Measurements from ENCODE around the gene SH3TC2. TPM values are rescaled to one million over a fixed set of nuclear protein-coding genes. Genes with fewer than 3 reads are reported as not detected.

The SH3TC2 gene
- total and polyA plus RNA-seq, 2 of the 4 experiments (the other 2 are of a cell fraction): 3.4 to 7.9 TPM

DNA sequence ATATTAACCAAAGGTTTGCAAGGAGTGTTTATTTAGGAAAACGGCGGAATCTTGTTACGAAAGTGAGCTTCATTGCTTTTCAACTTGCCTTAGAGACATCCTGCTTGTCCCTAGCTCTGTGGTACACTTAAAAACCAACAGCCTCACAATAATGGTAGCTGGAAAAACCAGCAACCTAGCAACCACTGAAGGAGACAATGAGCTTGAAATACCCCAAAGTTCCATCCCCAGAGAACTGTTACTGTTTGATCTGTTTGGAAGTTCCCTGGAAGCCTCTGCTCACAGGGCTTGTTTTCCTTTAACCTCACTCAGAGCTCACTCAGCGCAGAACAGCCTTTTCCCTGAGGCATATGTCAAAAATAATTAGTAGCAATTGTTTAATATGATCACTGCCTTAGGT, 43.2 kb downstream of the SH3TC2 start:
- Histone ChIP-seq H3K9me3 (ENCODE audit: control insufficient read depth, insufficient read depth, low read length) (no peaks in the 10 kb centered on the region), H3K23ac (ENCODE audit: low read depth, low read length) (peak overlapping the region; percentile 85; the same call in 1 of the 2 replicates), H3K4ac (ENCODE audit: low read depth, low read length) (peak overlapping the region; percentile 17; the same call in 1 of the 2 replicates), H3K9ac (ENCODE audit: low read depth, low read length) (peak overlapping the region; percentile 42), H3K27me3 (ENCODE audit: control insufficient read depth, insufficient read depth, low read length) (no peaks in the 10 kb centered on the region), H2BK15ac (ENCODE audit: low read depth, low read length) (0 out of 3 replicates have a peak overlapping the region, but pooled peaks have one; percentile 15), H3K27ac (ENCODE audit: insufficient read depth, low read length) (peak overlapping the region; percentile 65; the same call in 1 of the 2 replicates), H3K18ac (ENCODE audit: low read depth, low read length) (peak overlapping the region; percentile 89), H3K4me3 (ENCODE audit: insufficient read depth, low read depth, low read length) (no peak overlapping the region), H4K20me1 (ENCODE audit: insufficient read depth, low read length) (no peaks in the 10 kb centered on the region), H3K79me1 (ENCODE audit: low read depth in 1 of 2, low read length in 2 of 2) (no peaks in the 10 kb centered on the region), H3K4me2 (ENCODE audit: low read depth, low read length) (peak overlapping the region; percentile 72), H2AK5ac (ENCODE audit: low read depth, low read length) (no peak overlapping the region), H2BK120ac (ENCODE audit: low read depth, low read length) (peak overlapping the region; percentile 82), H4K5ac (ENCODE audit: low read depth, low read length) (peak overlapping the region; percentile 77; the same call in 1 of the 2 replicates), H3K14ac (replicated peaks; ENCODE audit: low read depth, low read length) (peak overlapping the region; percentile 99), H4K91ac (ENCODE audit: insufficient read depth, low read depth, low read length) (peak overlapping the region; percentile 13; the same call in 1 of the 2 replicates), H2AFZ (replicated peaks; ENCODE audit: low read length, poor library complexity) (peak overlapping the region; percentile 26), H3K56ac (ENCODE audit: extremely low read depth, insufficient read depth, low read length) (no peak overlapping the region), H3K4me1 (ENCODE audit: control insufficient read depth, insufficient read depth, low read length) (peaks cover 12% of the 10 kb centered on the region), H3K36me3 (ENCODE audit: control insufficient read depth, insufficient read depth, low read length) (no peaks in the 10 kb centered on the region), H4K8ac (ENCODE audit: low read depth in 2 of 2, low read length in 2 of 2) (peak overlapping the region; percentile 4 to 61; a peak in 1 of 4 replicates), H2AK9ac (replicated peaks; ENCODE audit: low read depth, low read length, poor library complexity) (no peak overlapping the region), H2BK5ac (ENCODE audit: low read depth, low read length, poor library complexity, severe bottlenecking) (no peak overlapping the region), H2BK20ac (ENCODE audit: low read depth, low read length) (peak overlapping the region; percentile 82), H3K9me1 (ENCODE audit: insufficient read depth, low read length) (peaks cover 7% of the 10 kb centered on the region; the same call in 1 of the 2 replicates)
- DNase-seq (peak; percentile 15), ATAC-seq (ENCODE audit: low read depth) (peak; percentile 40)
- dilution Hi-C loops (cut with HindIII; ENCODE audit: low sequenced_read_pairs, unreplicated experiment): no loop called here
- TF ChIP-seq SMC3 (IDR thresholded peaks at IDR 0.05; ENCODE audit: low read depth, low read length): no peak
- TF ChIP-seq, protein P1, sequence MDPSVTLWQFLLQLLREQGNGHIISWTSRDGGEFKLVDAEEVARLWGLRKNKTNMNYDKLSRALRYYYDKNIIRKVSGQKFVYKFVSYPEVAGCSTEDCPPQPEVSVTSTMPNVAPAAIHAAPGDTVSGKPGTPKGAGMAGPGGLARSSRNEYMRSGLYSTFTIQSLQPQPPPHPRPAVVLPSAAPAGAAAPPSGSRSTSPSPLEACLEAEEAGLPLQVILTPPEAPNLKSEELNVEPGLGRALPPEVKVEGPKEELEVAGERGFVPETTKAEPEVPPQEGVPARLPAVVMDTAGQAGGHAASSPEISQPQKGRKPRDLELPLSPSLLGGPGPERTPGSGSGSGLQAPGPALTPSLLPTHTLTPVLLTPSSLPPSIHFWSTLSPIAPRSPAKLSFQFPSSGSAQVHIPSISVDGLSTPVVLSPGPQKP (IDR thresholded peaks at IDR 0.05; ENCODE audit: borderline replicate concordance, low read depth, low read length): no peak
- TF ChIP-seq MXI1 (IDR thresholded peaks at IDR 0.05; ENCODE audit: borderline replicate concordance, low read depth, low read length): no peak
- TF ChIP-seq NFE2L2 (IDR thresholded peaks at IDR 0.05; ENCODE audit: low read depth, low read length): no peak
- no peak for TF ChIP-seq BHLHE40 (IDR thresholded peaks at IDR 0.05; ENCODE audit: low read depth, low read length)
- no peak for TF ChIP-seq CEBPB (IDR thresholded peaks at IDR 0.05; ENCODE audit: low read depth, low read length)
- no peak for TF ChIP-seq USF2 (IDR thresholded peaks at IDR 0.05; ENCODE audit: low read depth, low read length)
- no peak for TF ChIP-seq MAZ (IDR thresholded peaks at IDR 0.05; ENCODE audit: borderline replicate concordance, low read depth, low read length)
- TF ChIP-seq RCOR1 (IDR thresholded peaks at IDR 0.05; ENCODE audit: insufficient replicate concordance, low read length): no peak
- no peak for TF ChIP-seq MAFK (IDR thresholded peaks at IDR 0.05; ENCODE audit: low read depth, low read length)
- no peak for TF ChIP-seq POLR2A (IDR thresholded peaks at IDR 0.05; ENCODE audit: low read depth, low read length)
- TF ChIP-seq RFX5 (IDR thresholded peaks at IDR 0.05; ENCODE audit: low read depth, low read length): no peak
- TF ChIP-seq CHD1 (IDR thresholded peaks at IDR 0.05; ENCODE audit: low read depth, low read length): no peak
- TF ChIP-seq CTCF (conservative IDR thresholded peaks at IDR 0.05; ENCODE audit: low read depth, low read length): no peak
- TF ChIP-seq RAD21 (IDR thresholded peaks at IDR 0.05; ENCODE audit: low read length): no peak
- no peak for TF ChIP-seq FOS (IDR thresholded peaks at IDR 0.05; ENCODE audit: low read depth, low read length)
- intact Hi-C loops (cut with micrococcal nuclease): no loop called here
- BruUV-seq (replicated peaks): no TSS peak
- in situ Hi-C loops (cut with MboI; ENCODE audit: low sequenced_read_pairs): no loop called here
- POLR2A ChIA-PET (ENCODE audit: unreplicated experiment): no interaction called here
- CTCF ChIA-PET: interaction anchor here (0.6 to 1.2 kb wide), 3 partner anchors 16 to 121 kb away, joined by 3 read pairs; no protein-coding TSS in a partner anchor
- WGBS, 2 experiments (ENCODE audit: extremely low coverage in 2 of 2, insufficient read length in 1 of 2): no CpG with 5 or more reads among the region's 4 CpGs

All from IMR-90 (cell line).